CD14-positive monocyte (primary cell): ENCODE results near the gene IL1F10. TPM values are rescaled to one million over a fixed set of nuclear protein-coding genes. Genes with fewer than 3 reads are reported as not detected.

Experiments
- DNase-seq, 3 donors: peaks; one replicate each; pipeline ENCODE4 v3.0.0-alpha.2; 2011 to 2022
- H2AFZ ChIP-seq: 2 replicates; pipeline ENCODE4 v1.6.0; 2012; ENCODE audit warnings: mild to moderate bottlenecking, low read depth, low read length, inconsistent platforms; ENCODE audit not compliant: insufficient read depth, poor library complexity, severe bottlenecking
- H3K27ac ChIP-seq, 2 donors: 1 replicate in 1 of 2; 2 replicates in 1 of 2; pipeline ENCODE4 v1.5.1; 2012 to 2013; ENCODE audit warnings: low read length in 2 of 2, control low read depth in 1 of 2, inconsistent platforms in 1 of 2, low read depth in 1 of 2, mild to moderate bottlenecking in 1 of 2
- H3K27me3 ChIP-seq, 2 donors: one replicate each; pipeline versions ENCODE4 v1.6.0 to v1.6.1; 2011 to 2013; ENCODE audit warnings: low read length in 2 of 2; ENCODE audit not compliant: control insufficient read depth in 2 of 2, insufficient read depth in 2 of 2
- H3K36me3 ChIP-seq, 2 donors: replicated peaks in 1 of 2; 1 replicate in 1 of 2; 2 replicates in 1 of 2; pipeline versions ENCODE4 v1.5.1 to v1.6.1; 2012 to 2013; ENCODE audit warnings: low read length in 2 of 2, control low read depth in 1 of 2, inconsistent platforms in 1 of 2, mild to moderate bottlenecking in 1 of 2; ENCODE audit not compliant: insufficient read depth in 2 of 2, control insufficient read depth in 1 of 2
- H3K4me1 ChIP-seq, 2 donors: 1 replicate in 1 of 2; 2 replicates in 1 of 2; pipeline versions ENCODE4 v1.5.1 to v1.6.1; 2012 to 2013; ENCODE audit warnings: low read length in 2 of 2, control low read depth in 1 of 2, inconsistent platforms in 1 of 2, mild to moderate bottlenecking in 1 of 2, moderate library complexity in 1 of 2; ENCODE audit not compliant: insufficient read depth in 2 of 2, control insufficient read depth in 1 of 2
- H3K4me2 ChIP-seq: replicated peaks from 2 replicates; pipeline ENCODE3; 2012; ENCODE audit warnings: low read length, moderate library complexity, mild to moderate bottlenecking; ENCODE audit not compliant: poor library complexity, severe bottlenecking; ENCODE audit errors: extremely low read depth
- H3K4me3 ChIP-seq, 3 experiments: fragments of 200-600 bp in 1 of 3; sonication (generic) in 1 of 3; replicated peaks in 1 of 3; 1 replicate in 2 of 3; 2 replicates in 1 of 3; pipeline ENCODE4 v1.5.1; 2011 to 2013; ENCODE audit warnings: low read length in 3 of 3, mild to moderate bottlenecking in 3 of 3, control low read depth in 2 of 3, low read depth in 2 of 3, inconsistent platforms in 1 of 3, moderate library complexity in 1 of 3
- H3K79me2 ChIP-seq: 2 replicates; pipeline ENCODE4 v1.6.0; 2012; ENCODE audit warnings: mild to moderate bottlenecking, control low read depth, inconsistent platforms, low read length, moderate library complexity; ENCODE audit not compliant: insufficient read depth
- H3K9ac ChIP-seq: 2 replicates; pipeline ENCODE4 v1.6.0; 2017; ENCODE audit warnings: low read length, mild to moderate bottlenecking; ENCODE audit not compliant: insufficient read depth, poor library complexity, severe bottlenecking
- H3K9me3 ChIP-seq, 2 donors: replicated peaks in 1 of 2; 1 replicate in 1 of 2; 2 replicates in 1 of 2; pipeline versions ENCODE4 v1.5.1 to v1.6.1; 2012 to 2013; ENCODE audit warnings: low read length in 2 of 2, control low read depth in 1 of 2; ENCODE audit not compliant: control insufficient read depth in 1 of 2, insufficient read depth in 1 of 2
- H4K20me1 ChIP-seq: 2 replicates; pipeline ENCODE4 v1.6.0; 2012; ENCODE audit warnings: mild to moderate bottlenecking, low read length, control low read depth, moderate library complexity; ENCODE audit not compliant: insufficient read depth
- H3K27ac Mint-ChIP-seq, 7 donors: one replicate each; pipeline ENCODE4 v1.8.0; 2020; ENCODE audit warnings: mild to moderate bottlenecking in 7 of 7, mixed read lengths in 7 of 7, moderate library complexity in 6 of 7, inconsistent platforms in 2 of 7
- H3K27me3 Mint-ChIP-seq, 3 donors: one replicate each; pipeline ENCODE4 v1.8.0; 2021 to 2022; ENCODE audit warnings: low read depth in 3 of 3, mild to moderate bottlenecking in 3 of 3, mixed read lengths in 3 of 3, moderate library complexity in 3 of 3, inconsistent platforms in 1 of 3
- H3K36me3 Mint-ChIP-seq, 2 donors: one replicate each; pipeline ENCODE4 v1.8.0; 2020; ENCODE audit warnings: mixed read lengths in 2 of 2, inconsistent platforms in 1 of 2, mild to moderate bottlenecking in 1 of 2
- H3K4me1 Mint-ChIP-seq: one replicate; pipeline ENCODE4 v1.8.0; 2020; ENCODE audit warnings: mild to moderate bottlenecking, mixed read lengths
- H3K4me3 Mint-ChIP-seq, 2 donors: one replicate each; pipeline ENCODE4 v1.8.0; 2020; ENCODE audit warnings: mild to moderate bottlenecking in 2 of 2, mixed read lengths in 2 of 2, moderate library complexity in 1 of 2
- H3K9me3 Mint-ChIP-seq, 7 donors: one replicate each; pipeline ENCODE4 v1.8.0; 2020 to 2022; ENCODE audit warnings: mixed read lengths in 7 of 7, mild to moderate bottlenecking in 6 of 7, moderate library complexity in 6 of 7, inconsistent platforms in 2 of 7
- WGBS: methylation state at CpG from one replicate; pipeline ENCODE4 v1.1.5; 2013; ENCODE audit warnings: missing lambda C conversion rate; ENCODE audit not compliant: insufficient coverage; 5-methylcytosine and 5-hydroxymethylcytosine counted together
- intact Hi-C, 2 donors: fragments of 100-400 bp; cut with micrococcal nuclease; formaldehyde crosslinking; loops; one replicate each; pipeline versions ENCODE4 v1.15.0 to v1.15.1; 2023
- polyA plus RNA-seq, 3 donors: library from polyadenylated mRNA; depleted of rRNA in 1 of 3; unstranded in 2 of 3; stranded (reverse) in 1 of 3; fragments of 300-500 nt in 2 of 3; fragments of >200 nt in 1 of 3; fragmentation: Illumina TruSeq in 2 of 3; gene quantifications; 1 replicate in 2 of 3; 2 replicates in 1 of 3; pipeline ENCODE4 v1.2.3, GENCODE V29; 2012 to 2021
- TF ChIP-seq, protein P1 (sequence below): fragments of 200-600 bp; IDR thresholded peaks from one replicate; pipeline ENCODE4 v1.8.0; 2022; ENCODE audit warnings: antibody characterized with exemption, mild to moderate bottlenecking

The IL1F10 gene
- polyA plus RNA-seq, 3 donors, result not detected

DNA sequence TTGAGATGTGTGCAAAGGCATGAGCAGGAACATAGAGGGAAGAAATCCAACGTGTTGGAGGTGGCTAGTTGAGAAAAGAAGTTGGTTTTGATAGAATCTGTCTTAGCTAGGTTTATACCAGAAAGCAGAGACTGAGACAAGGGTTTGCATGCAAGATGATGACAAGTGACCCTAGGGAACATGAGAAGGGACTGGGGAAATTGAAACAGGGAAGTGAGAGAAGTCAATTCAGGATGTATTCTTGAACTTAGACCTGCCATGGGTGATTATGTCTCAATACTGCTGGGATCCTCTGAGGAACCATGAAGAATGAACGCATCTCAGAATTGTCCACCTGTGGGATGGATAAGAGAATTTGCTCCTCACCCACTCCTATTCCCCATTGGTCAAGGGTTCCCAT lies 42.0 kb upstream of the IL1F10 start:
- Mint-ChIP-seq H3K27ac (no peak overlapping the region), H3K4me3 (no peak overlapping the region), H3K9me3 (peaks cover 0 to 2% (median 0%) of the 10 kb centered on the region in 7 donors), H3K4me1 (peaks cover 8% of the 10 kb centered on the region), H3K27me3 (peaks cover 17 to 25% (median 24%) of the 10 kb centered on the region in 3 donors), H3K36me3 (no peaks in the 10 kb centered on the region)
- Histone ChIP-seq H3K27ac (no peak overlapping the region), H3K9ac (no peak overlapping the region), H3K4me1 (no peaks in the 10 kb centered on the region), H3K79me2 (no peaks in the 10 kb centered on the region), H3K27me3 (peaks cover 7 to 17% of the 10 kb centered on the region in 2 donors), H3K9me3 (no peaks in the 10 kb centered on the region), H2AFZ (no peak overlapping the region), H3K4me2 (no peak overlapping the region), H4K20me1 (no peaks in the 10 kb centered on the region), H3K36me3 (no peaks in the 10 kb centered on the region), H3K4me3 (no peak overlapping the region)
- DNase-seq, result peak; percentile 16 to 55 (median 18)
- intact Hi-C loops, result no loop called here
- TF ChIP-seq, protein P1, sequence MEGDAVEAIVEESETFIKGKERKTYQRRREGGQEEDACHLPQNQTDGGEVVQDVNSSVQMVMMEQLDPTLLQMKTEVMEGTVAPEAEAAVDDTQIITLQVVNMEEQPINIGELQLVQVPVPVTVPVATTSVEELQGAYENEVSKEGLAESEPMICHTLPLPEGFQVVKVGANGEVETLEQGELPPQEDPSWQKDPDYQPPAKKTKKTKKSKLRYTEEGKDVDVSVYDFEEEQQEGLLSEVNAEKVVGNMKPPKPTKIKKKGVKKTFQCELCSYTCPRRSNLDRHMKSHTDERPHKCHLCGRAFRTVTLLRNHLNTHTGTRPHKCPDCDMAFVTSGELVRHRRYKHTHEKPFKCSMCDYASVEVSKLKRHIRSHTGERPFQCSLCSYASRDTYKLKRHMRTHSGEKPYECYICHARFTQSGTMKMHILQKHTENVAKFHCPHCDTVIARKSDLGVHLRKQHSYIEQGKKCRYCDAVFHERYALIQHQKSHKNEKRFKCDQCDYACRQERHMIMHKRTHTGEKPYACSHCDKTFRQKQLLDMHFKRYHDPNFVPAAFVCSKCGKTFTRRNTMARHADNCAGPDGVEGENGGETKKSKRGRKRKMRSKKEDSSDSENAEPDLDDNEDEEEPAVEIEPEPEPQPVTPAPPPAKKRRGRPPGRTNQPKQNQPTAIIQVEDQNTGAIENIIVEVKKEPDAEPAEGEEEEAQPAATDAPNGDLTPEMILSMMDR, result no peak
- 50% methylated on average over 1 of the region's 2 CpGs for WGBS

DNA sequence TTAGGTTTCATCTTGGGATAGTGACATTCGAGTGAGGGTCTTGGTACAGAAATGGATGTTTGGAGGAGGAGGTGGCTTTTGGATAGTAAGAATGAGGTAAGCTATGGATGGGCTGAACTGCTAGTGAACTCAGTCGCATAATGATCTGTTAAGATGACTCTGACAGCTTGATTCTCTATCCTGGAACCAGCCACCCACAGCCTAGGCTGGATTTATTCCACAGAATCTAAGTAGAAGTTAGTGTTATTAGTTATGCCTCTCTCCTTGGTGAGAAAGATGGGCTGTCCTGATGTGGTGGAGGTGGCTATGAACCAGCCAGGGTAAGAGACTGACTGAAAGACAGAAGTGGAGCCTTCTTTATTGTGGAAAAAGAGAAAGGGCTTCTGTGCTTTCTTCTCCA lies 40.1 kb upstream of the IL1F10 start:
- WGBS, result 89% methylated on average over 1 of the region's 2 CpGs

More for the DNA sequence above, 40.1 kb upstream of the IL1F10 start:
- H3K36me3 ChIP-seq, result no peaks in the 10 kb centered on the region
- Mint-ChIP-seq H3K4me1 (peaks cover 8% of the 10 kb centered on the region), H3K36me3 (no peaks in the 10 kb centered on the region), H3K4me3 (no peak overlapping the region), H3K27ac (peak overlapping the region in 1 of 7 donors; percentile 33), H3K27me3 (peaks cover 18 to 26% (median 25%) of the 10 kb centered on the region in 3 donors), H3K9me3 (peaks cover 0 to 2% (median 0%) of the 10 kb centered on the region in 7 donors)
- H3K9ac ChIP-seq, result no peak overlapping the region
- intact Hi-C loops, result no loop called here
- no peaks in the 10 kb centered on the region for H3K9me3 ChIP-seq
- TF ChIP-seq, protein P1, result no peak
- no peak overlapping the region for H3K27ac ChIP-seq
- H2AFZ ChIP-seq, result no peak overlapping the region
- no peak overlapping the region for H3K4me3 ChIP-seq
- peaks cover 7 to 17% of the 10 kb centered on the region in 2 donors for H3K27me3 ChIP-seq
- H3K4me2 ChIP-seq, result no peak overlapping the region
- H4K20me1 ChIP-seq, result no peaks in the 10 kb centered on the region
- H3K4me1 ChIP-seq, result no peaks in the 10 kb centered on the region
- H3K79me2 ChIP-seq, result no peaks in the 10 kb centered on the region
- DNase-seq, result no peak
